Activated CD4-positive, alpha-beta T cell treated with anti-CD3 and anti-CD28 coated beads for 48 hours (primary cell): ENCODE measurements around the gene TCEA3.

ENCODE experiments used
- DNase-seq: peaks from one replicate; pipeline ENCODE4 v3.0.0-alpha.2; 2020

The TCEA3 gene

GRCh38 chr1:23424293-23425192 lies at the start of gene TCEA3:
TSS of gene TCEA3 (minus strand) at chr1:23424748. CDS start at chr1:23424633, 115 bp downstream.
- peak; percentile 37 for DNase-seq

GRCh38 chr1:23473037-23473800 lies 48.7 kb upstream of the TCEA3 start:
- no peak for DNase-seq

DNA sequence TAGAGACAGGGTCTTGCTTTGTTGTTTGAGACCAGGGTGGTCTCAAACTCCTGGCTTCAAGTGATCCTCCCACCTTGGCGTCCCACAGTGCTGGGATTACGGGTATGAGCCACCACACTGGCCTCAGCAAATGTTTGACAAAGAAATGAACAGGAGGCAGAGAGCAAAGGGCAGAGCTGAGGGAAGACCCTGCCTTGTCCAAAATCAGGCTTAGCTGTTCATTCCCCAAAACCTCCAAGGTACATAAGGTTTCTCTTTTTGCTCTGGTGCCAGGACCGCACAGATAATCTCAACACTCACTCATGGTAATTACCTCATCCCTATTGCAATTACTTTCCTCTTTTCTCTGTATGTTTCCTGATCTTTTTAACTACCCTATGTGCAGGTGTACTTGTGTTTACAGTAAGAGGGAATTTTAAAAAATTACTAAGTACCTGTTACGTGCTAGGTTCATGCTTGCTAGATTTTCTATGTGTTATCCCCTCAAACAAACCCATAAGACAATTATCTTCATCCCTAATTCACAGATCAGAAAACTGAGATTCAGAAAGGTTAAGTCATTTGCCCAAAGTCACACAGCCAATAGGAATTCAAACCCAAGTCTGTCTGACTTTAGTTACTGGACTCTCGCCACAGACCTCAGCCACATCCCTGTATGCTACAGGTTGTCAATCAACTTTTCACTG lies 47.9 kb upstream of the TCEA3 start:
- DNase-seq = no peak

DNA sequence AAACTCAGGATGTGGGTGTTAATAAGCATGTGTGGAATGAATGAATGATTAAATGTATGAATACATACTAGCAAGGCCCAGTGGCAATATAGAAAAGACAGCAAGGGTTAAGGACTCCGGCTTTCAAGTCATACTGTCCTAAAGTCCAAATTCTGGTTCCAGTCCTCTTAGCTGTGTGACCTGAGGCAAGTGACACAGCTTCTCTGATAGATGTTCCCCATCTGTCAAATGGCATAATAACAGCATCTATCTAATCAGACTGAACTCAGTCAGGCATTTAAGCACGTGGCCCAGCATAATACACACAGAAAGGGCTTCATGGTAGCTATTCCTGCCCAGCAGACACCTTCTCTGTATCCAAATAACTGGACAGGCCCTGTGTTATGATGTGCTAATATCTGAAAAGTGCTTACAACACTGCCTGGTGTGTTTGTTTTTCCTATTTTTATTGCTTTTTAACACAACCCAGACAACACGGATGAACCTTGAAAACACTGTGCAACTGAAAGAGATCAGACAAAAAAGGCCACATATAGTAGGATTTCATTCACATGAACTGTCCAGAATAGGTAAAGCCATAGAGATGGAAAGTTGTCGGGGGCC lies 47.0 kb upstream of the TCEA3 start:
- DNase-seq = no peak

DNA sequence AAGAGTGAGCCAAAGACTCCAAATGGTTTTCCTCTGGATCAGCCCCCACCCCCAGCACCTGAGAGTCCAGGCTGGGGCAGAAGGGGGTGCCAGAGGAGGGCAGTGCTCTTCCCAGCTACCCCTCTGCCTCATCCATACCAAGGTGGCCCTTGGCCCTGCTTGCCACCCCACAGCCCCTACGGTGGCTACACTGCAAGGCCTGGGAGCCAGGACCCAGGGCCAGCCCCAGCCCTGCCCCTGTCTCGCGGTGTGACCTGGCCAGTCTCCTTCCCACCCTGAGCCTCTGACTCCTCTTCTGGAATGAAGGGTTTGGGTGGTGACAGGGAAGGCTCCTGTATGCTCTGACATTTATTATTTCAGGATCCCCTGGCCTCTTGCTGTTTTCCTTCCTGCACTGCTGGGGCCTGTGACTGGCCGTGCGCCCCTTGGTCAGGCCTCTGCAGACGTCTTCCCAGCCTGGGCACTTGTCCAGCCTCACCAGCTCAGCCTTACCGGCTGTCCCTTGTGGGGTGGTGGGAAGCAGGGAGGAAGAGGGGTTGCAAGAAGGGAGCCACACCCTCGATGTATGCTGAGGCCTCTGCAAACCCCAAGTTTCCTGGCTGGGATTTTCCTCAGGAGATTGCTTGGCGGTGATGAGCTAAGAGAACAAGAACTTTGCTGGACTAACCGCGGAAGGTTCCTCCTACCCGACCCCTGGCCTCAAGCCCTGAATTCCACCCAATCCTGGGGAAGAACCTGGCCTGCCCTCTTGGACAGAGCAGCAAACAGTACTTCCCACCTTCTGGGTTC lies 45.9 kb upstream of the TCEA3 start:
- no peak for DNase-seq

- no peak for DNase-seq
Measured at GRCh38 chr1:23469372-23469982, 44.9 kb upstream of the TCEA3 start.

GRCh38 chr1:23466423-23466989 lies 42.0 kb upstream of the TCEA3 start:
- DNase-seq = no peak

GRCh38 chr1:23463286-23463685 lies 38.7 kb upstream of the TCEA3 start:
- no peak for DNase-seq

- no peak for DNase-seq
Measured at GRCh38 chr1:23462766-23463165, 38.2 kb upstream of the TCEA3 start.

GRCh38 chr1:23461050-23461449 lies 36.5 kb upstream of the TCEA3 start:
- no peak for DNase-seq

DNA sequence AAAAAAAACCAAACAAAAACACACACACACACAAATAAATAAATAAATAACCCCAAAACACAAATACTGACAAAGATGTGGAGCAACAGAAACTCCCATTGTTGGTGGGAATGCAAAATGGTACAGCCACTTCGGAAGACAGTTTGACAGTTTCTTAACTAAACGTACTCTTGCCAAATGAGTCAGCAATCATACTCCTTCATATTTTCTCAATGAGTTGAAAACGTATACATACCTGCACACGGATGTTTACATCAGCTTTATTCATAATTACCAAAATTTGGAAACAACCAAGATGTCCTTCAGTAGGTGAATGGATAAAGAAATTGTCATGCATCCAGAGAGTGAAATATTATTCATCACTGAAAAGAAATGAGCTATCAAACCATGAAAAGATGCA lies 36.0 kb upstream of the TCEA3 start:
- DNase-seq = no peak

DNA sequence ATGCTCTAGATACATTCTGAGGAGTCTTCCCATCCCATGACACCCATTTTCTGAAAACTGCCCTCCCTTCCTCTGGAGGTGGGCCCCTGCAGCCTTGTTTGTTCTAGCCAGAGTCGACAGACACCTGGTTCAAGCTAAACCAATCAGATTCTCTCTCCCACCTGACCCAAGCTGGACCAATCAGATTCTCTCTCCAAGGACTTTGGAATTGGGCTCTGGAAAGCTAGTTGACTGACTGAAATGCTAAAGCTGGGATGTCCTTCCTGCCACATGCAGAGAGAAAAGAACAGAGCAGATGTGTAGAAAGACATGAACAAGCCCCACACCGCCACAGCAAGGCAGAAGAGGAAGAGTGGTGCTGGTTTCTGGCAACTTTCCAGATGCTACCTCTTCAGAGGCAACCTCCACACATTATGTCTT lies 34.8 kb upstream of the TCEA3 start:
- DNase-seq = no peak

GRCh38 chr1:23456226-23456625 lies 31.7 kb upstream of the TCEA3 start:
- no peak for DNase-seq

GRCh38 chr1:23453455-23454000 lies 29.0 kb upstream of the TCEA3 start:
- DNase-seq = no peak

DNA sequence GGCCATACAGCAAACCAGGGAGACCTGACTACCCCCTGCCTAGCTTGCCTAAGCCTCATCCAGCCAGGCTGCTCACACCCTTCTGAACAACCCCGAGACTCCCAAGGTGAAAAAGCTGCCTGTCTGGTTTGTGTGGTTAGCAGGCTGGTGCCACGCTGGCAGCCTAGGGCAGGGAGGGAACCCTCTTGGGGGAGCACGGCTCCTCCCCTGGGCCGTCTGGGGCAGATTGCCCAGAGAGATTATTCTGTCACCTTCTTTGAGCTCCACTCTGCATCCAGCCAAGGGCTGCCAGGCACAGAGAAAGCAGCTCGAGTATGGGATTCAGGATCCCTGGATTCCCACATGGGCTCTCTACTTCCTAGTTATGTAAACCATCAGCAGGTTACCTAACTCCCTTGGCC lies 27.5 kb upstream of the TCEA3 start:
- peak; percentile 21 for DNase-seq

GRCh38 chr1:23451441-23451840 lies 26.9 kb upstream of the TCEA3 start:
- DNase-seq = no peak

- no peak for DNase-seq
Measured at GRCh38 chr1:23450894-23451293, 26.3 kb upstream of the TCEA3 start.

GRCh38 chr1:23449958-23450357 lies 25.4 kb upstream of the TCEA3 start:
- no peak for DNase-seq

GRCh38 chr1:23449306-23449705 lies 24.8 kb upstream of the TCEA3 start:
- DNase-seq = no peak

GRCh38 chr1:23448846-23449245 lies 24.3 kb upstream of the TCEA3 start:
- DNase-seq = no peak
